ENCODE results near the gene CPN1.

DNA sequence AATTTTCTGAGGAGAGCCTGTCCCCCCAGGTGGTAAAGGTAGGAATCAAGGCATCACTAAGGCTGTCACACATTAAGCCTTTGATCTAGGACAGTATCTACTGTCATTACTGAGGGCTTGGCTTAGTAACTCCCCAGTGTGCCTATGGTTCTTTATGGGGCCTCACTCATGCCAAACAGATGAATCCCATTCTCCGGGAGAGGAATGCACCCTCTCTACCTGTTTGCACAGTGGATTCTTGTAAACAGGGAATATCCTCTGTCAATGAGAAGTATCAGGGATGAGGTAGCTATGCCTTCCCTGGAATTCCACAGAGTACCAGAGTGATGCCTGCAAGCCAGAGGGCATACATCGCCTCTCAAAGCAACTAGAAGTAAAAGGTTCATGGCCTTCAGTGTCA is 3.9 kb upstream of the CPN1 start:
- TF ChIP-seq, protein P1, sequence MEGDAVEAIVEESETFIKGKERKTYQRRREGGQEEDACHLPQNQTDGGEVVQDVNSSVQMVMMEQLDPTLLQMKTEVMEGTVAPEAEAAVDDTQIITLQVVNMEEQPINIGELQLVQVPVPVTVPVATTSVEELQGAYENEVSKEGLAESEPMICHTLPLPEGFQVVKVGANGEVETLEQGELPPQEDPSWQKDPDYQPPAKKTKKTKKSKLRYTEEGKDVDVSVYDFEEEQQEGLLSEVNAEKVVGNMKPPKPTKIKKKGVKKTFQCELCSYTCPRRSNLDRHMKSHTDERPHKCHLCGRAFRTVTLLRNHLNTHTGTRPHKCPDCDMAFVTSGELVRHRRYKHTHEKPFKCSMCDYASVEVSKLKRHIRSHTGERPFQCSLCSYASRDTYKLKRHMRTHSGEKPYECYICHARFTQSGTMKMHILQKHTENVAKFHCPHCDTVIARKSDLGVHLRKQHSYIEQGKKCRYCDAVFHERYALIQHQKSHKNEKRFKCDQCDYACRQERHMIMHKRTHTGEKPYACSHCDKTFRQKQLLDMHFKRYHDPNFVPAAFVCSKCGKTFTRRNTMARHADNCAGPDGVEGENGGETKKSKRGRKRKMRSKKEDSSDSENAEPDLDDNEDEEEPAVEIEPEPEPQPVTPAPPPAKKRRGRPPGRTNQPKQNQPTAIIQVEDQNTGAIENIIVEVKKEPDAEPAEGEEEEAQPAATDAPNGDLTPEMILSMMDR (IDR thresholded peaks at IDR 0.05 in 4 of 5, conservative IDR thresholded peaks at IDR 0.05 in 1 of 5): no peak
- TF ChIP-seq POLR2A (IDR thresholded peaks at IDR 0.05): no peak

Measured in gastrocnemius medialis (tissue), 4 donors.